Fibroblast of peridontal ligament (primary cell): ENCODE measurements around the gene MRPL57.
A peak's percentile ranks its signal among the peaks of the same experiment; 100 is the strongest.
"Not testable (repeated sequence)": the region's sequence is repeated elsewhere in the genome, so short reads cannot be mapped to it uniquely, and the experiment has no call there.

Source experiments
- DNase-seq: peaks from one replicate; pipeline ENCODE4 v3.0.0-alpha.2; 2010; ENCODE audit errors: extremely low read depth

The MRPL57 gene

GRCh38 chr13:21176215-21176981 is at the start of gene MRPL57, which contains the start of gene SKA3:
Gene MRPL57 (plus strand): TSS chr13:21176658. CDS start chr13:21176917, 259 bp downstream.
Gene SKA3 (minus strand): TSS chr13:21176552. CDS start chr13:21176477, 75 bp downstream.
- peak; percentile 88 for DNase-seq

- DNase-seq: no peak
Measured at GRCh38 chr13:21130116-21130515, 46.3 kb upstream of the MRPL57 start.

- DNase-seq: peak; percentile 25
Measured at GRCh38 chr13:21133077-21133476, 43.4 kb upstream of the MRPL57 start.

- no peak for DNase-seq
Measured at GRCh38 chr13:21134475-21134874, 42.0 kb upstream of the MRPL57 start.

GRCh38 chr13:21135833-21136232 is 40.6 kb upstream of the MRPL57 start:
- DNase-seq: not testable (repeated sequence)

- DNase-seq: no peak
Measured at GRCh38 chr13:21137696-21138095, 38.8 kb upstream of the MRPL57 start.

GRCh38 chr13:21138561-21138960 is 37.9 kb upstream of the MRPL57 start:
- DNase-seq: no peak

GRCh38 chr13:21139374-21139773 is 37.1 kb upstream of the MRPL57 start:
- no peak for DNase-seq

GRCh38 chr13:21142766-21143165 is 33.7 kb upstream of the MRPL57 start:
- no peak for DNase-seq

- DNase-seq: no peak
Measured at GRCh38 chr13:21147827-21148226, 28.6 kb upstream of the MRPL57 start.

GRCh38 chr13:21148557-21149258 is 27.8 kb upstream of the MRPL57 start:
- DNase-seq: no peak

- peak; percentile 10 for DNase-seq
Measured at GRCh38 chr13:21149568-21149967, 26.9 kb upstream of the MRPL57 start.

- DNase-seq: peak; percentile 35
Measured at GRCh38 chr13:21150013-21150412, 26.4 kb upstream of the MRPL57 start.

GRCh38 chr13:21152251-21152899 is 24.1 kb upstream of the MRPL57 start:
- no peak for DNase-seq

GRCh38 chr13:21164631-21165030 is 11.8 kb upstream of the MRPL57 start:
- no peak for DNase-seq

GRCh38 chr13:21165606-21166005 is 10.9 kb upstream of the MRPL57 start:
- DNase-seq: not testable (repeated sequence)

GRCh38 chr13:21171420-21171819 is 5.0 kb upstream of the MRPL57 start:
- DNase-seq: no peak

- DNase-seq: not testable (repeated sequence)
Measured at GRCh38 chr13:21173767-21174166, 2.7 kb upstream of the MRPL57 start.

GRCh38 chr13:21175656-21176214 is 723 bp upstream of the MRPL57 start:
- DNase-seq: peak; percentile 47

- no peak for DNase-seq
Measured at GRCh38 chr13:21176982-21177284, 475 bp downstream of the MRPL57 start.

GRCh38 chr13:21181671-21182070 is 5.2 kb downstream of the MRPL57 start:
- no peak for DNase-seq

GRCh38 chr13:21186410-21186809 is 10.0 kb downstream of the MRPL57 start:
- not testable (repeated sequence) for DNase-seq
